HG02642 (cell line): ENCODE results near the gene PNCK.

Experiments used
- ATAC-seq: cut with Tn5 transposase; IDR thresholded peaks from one replicate; pipeline ENCODE4 v1.9.1; 2021; ENCODE audit warnings: mild to moderate bottlenecking; ENCODE audit not compliant: unreplicated experiment, poor library complexity

Gene PNCK

DNA sequence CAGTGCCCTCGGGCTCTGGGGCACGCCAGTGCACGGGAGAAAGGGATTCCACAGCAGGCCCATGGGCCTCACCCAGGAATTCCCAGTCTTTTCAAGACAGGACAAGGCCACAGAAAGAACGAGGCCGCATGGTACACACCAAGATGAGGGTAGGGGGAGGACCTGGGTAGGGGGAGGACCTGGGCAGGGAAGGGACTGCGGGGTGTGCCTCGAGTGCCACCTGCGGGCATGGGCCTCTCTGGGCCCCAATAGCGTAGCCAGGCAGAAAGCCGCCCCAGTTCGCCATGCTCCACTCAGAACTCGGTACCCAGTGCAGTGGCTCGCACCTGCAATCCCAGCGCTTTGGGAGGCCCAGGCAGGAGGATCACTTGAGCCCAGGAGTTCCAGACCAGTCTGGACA, 40.6 kb downstream of the PNCK start:
- ATAC-seq, result no peak

- no peak for ATAC-seq
These were observed 41.0 kb downstream of the PNCK start for GRCh38 chrX:153632595-153632946.

- ATAC-seq, result no peak
These were observed 41.6 kb downstream of the PNCK start for GRCh38 chrX:153631907-153632594.

DNA sequence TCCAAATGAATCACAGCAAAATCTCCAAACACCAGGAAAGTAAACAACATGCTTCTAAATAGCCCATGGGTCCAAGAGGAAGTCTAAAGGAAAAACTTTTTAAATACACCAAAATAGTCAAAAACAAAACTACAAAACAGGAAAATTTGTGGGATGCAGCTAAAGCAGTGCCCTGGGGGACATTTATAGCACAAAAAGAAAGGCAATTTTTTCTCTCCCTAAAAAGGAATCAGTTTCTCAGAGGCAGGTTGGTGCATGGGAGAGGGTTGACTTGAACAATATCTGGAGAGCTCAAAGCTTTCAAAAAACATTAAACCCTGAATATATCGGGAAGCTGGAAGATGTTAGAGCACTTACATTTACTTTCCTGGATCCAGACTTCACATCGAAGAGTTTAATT, 42.3 kb downstream of the PNCK start:
- ATAC-seq, result no peak

DNA sequence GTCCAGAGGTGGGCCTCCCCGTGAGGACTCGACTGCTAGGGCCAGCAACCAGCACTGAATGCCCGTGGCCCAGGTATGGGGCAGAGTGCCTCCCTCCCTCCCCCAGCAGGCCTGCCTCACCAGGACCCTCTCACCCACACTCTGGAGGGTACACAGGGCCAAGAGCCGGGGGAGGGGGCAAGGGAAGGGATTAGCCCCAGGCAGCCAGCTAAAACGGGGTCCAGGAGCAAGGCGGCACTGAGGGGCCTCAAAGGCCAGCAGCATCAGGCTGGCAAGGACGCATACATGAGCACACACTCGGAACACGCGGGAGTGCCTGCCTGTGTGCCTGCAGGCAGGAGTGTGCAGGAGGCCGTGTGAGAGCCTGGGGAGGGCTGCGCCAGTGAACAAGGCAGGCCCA, 44.9 kb downstream of the PNCK start:
- ATAC-seq, result no peak

DNA sequence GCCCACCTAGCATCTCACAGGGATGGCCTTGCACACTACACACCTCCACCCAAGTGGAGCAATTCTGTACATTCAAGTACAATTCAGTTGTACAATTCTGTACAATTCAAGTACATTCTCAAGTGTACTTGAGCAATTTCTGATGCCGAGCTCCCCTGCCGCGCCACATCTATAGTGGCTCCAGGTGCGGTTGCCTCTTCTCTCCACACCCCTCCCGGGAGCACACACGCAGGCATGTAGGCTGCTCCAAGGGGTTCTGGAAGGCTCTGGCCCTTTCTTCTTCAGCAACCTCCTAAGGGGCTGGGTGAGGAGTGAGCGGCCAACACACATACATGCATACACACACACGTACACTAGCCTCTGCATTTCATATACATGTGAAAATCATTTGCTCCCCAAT, 45.5 kb downstream of the PNCK start:
- ATAC-seq, result no peak

GRCh38 chrX:153627675-153628111, 45.9 kb downstream of the PNCK start:
- ATAC-seq, result no peak

GRCh38 chrX:153626863-153627674, 46.5 kb downstream of the PNCK start:
- no peak for ATAC-seq

DNA sequence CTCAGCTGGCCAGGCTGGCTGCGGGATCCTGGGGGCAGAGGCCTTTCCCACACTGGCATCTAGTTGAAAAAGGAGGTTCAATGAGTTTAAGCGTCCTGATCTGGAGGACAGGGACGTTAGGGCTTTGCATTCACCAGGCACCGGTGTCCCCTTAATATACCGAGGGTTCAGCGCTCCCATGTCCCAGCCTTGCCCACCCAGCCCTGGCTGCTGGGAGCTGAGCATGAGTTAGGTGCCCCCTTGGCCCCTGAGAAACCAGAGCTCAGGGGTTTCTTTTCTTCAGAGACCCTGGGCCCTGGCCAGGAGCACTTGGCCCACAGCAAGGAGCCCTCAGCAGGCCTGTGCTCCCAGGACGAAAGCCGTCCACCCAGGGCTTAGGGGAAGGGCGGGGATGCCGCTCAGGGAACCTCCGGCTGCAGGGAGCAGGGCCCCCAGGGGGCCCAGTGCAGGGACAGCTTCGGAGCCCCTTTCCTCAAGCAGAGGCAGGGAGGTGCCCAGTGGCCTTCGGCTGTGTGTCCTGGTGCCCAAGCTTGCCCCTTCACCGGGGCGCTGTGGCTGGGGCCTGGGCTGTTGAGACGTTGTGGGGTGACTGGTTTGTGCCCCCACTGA, 47.5 kb downstream of the PNCK start:
- ATAC-seq, result no peak

DNA sequence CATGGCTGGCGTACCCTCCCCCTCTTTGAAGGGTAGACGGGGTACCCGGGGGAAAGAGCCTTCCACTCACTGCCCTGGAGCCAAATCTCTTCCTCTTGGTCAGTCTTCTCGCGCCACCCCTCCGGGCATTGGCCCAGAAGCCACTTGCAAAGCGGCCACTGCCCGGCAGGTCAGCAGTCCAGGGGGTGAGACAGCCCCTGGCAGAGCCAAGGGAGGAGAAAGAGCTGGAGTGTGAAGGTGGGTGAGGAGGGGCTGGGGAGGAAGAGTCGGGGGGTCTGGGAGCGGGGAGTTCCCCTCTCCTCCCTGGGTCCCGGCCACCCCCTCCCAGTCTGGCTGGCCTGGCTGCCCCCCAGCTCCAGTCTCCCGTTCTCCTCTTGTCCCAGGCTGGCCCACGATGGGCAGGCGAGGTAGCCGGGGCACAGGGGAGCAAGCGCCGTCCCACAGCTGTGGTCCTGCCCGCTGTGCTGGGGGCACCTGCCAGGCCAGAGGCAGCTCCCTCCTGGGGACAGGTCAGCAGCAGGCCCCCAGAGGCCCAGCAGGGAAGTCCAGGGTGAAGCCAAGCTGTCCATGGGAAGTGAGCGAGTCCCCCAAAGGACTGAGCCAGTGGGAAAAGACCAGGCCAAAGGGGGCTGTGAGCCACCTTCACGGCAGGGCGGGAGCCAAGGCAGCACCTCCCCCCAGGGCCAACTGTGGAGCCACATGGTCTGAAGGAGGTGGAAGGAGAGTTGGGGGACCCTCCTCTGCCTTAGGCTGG, 48.2 kb downstream of the PNCK start:
- ATAC-seq, result no peak

DNA sequence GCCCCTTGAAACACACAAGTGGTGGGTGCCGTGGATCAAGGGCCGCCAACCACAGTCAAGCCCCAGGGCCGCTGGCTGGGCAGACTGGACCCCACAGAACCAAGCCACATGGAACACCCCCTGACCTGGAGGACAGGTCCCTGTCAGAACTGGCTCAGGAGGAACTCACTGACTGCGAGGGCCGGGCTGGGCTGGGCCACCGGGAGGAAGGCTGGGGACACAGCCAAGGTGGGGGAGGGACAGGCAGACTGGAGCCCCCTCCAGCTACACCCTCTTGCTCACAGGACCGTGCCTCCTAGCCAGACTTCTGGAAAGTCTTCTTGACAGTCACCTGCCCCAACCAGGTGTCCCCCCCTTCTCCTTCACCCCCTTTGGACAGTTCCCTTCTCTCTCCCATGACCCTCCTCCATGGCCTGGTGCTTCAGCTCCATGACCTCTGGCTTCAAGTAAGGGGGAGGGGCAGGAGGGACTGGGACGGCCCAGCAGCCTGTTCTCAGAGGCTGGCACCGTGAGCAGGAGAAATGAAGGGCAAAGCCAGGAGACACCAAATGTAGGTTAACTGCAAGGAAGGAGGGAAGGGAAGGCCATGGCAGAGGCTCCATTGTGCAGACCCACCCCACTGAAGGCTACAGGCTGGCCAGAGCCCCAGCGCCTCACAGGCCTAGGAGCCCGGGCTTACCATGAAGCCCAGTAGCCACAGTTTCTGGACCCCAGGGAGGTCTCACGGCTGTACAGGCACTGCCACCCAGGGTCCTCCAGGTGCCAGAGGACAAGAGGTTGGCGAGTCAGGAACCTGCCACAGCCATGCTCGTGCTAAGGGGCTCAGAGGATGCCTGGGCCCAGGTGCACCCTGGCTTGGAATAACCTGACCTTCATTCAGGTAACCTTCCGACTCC, 49.2 kb downstream of the PNCK start:
- no peak for ATAC-seq

- no peak for ATAC-seq
These were observed 50.1 kb downstream of the PNCK start for GRCh38 chrX:153623310-153624029.

DNA sequence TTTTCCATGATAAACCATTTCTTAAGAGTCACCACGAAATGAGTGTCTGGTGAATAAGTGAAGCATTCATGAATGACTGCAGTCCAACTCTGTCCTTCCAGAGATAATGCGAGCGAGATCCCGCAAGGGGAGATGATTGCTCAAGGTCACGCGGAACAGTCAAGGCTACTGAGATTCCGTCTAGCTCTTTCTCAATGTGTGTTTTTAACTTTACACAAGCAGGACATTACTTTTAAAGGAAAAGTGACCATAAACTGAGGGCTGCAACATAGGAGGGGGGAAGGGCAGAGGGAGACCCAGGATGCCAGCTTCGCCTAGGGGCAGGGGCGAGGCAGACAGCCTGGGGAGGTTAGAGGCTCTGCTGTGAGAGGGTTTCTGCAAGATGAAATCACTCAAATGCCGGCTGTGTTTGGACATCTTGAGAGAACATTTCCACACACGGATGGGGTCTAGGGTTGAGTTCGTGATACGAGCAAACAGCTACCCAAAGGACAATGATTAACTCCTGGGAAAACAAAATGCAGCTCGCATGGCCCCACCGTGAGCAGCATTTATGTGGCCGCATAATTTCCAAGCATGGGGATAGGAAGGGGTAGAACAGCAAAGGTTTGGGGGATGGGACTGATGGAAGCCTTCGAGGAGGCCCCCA, 50.8 kb downstream of the PNCK start:
- no peak for ATAC-seq

DNA sequence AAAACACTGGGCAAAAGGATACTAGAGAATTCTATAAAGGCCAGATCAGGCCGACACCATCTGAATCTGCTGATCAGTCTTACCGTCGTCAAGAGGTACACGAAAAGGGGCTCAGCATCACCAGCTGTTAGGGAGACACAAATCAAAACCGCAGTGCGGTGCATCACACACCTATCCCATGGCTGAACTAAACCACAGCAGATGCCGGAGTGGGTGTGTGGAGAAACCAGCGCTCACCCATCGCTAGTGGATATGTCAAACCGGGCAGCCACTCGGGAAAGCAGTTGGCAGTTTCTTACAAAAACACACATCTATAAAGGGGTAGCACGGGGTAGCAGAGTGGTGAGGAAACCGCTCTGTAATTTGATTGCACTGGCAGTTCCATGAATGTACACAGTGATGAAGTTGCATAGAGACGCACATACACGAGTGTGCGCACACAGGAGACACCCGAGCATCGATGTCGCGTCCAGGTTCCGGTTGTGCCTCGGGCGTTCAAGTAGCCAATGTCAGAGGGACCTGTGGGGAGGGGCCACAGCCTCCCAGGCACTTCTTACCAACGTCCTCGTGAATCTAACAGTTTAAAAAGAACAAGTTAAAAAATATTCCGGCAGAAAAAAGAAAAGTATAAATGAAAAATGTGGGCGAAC, 51.5 kb downstream of the PNCK start:
- no peak for ATAC-seq

DNA sequence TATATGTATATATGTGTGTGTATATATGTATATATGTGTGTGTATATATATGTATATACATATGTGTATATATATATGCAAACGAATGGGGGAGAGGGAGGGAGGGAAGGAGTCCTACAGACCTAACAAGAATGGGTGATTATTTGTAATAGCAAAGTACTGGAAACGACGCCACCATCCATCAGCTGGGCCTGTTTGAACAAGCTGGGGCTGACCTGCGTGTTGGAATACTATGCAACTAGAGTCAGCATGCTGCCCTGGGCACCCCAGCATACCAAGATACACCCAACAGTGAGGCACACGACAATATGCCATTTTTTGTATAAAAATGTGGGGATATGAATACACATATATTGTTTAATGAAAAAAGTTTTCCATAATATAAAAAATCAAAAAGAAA, 53.0 kb downstream of the PNCK start:
- no peak for ATAC-seq
